ENCODE data around the gene LRRC61.
A peak's percentile ranks its signal among the peaks of the same experiment; 100 is the strongest.

The LRRC61 gene

GRCh38 chr7:150338166-150338829 lies 15.1 kb downstream of the LRRC61 start:
- Mint-ChIP-seq H3K36me3 (ENCODE audit: low read depth) (no peaks in the 10 kb centered on the region), H3K4me1 (peaks cover 49% of the 10 kb centered on the region), H3K27me3 (ENCODE audit: low read depth, poor library complexity) (peaks cover 64% of the 10 kb centered on the region), H3K4me3 (no peak overlapping the region), H3K9me3 (peaks cover 3% of the 10 kb centered on the region), H3K27ac (no peak overlapping the region)
- TF ChIP-seq CTCF (IDR thresholded peaks at IDR 0.05), result no peak
- DNase-seq, result no peak

GRCh38 chr7:150339409-150339809 lies 16.3 kb downstream of the LRRC61 start:
- no peak for DNase-seq
- no peaks in the 10 kb centered on the region for H3K36me3 Mint-ChIP-seq (ENCODE audit: low read depth)
- H3K27ac Mint-ChIP-seq, result no peak overlapping the region
- peaks cover 13% of the 10 kb centered on the region for H3K9me3 Mint-ChIP-seq
- H3K4me1 Mint-ChIP-seq, result peaks cover 49% of the 10 kb centered on the region
- TF ChIP-seq CTCF (IDR thresholded peaks at IDR 0.05), result no peak
- peak overlapping the region; percentile 47 for H3K4me3 Mint-ChIP-seq
- peaks cover 71% of the 10 kb centered on the region for H3K27me3 Mint-ChIP-seq (ENCODE audit: low read depth, poor library complexity)

GRCh38 chr7:150340024-150340749 lies 17.0 kb downstream of the LRRC61 start:
- DNase-seq, result peak; percentile 53
- no peak overlapping the region for H3K27ac Mint-ChIP-seq
- H3K9me3 Mint-ChIP-seq, result peaks cover 19% of the 10 kb centered on the region
- TF ChIP-seq CTCF (IDR thresholded peaks at IDR 0.05), result no peak
- H3K4me1 Mint-ChIP-seq, result peaks cover 47% of the 10 kb centered on the region
- no peaks in the 10 kb centered on the region for H3K36me3 Mint-ChIP-seq (ENCODE audit: low read depth)
- peak overlapping the region; percentile 47 for H3K4me3 Mint-ChIP-seq
- H3K27me3 Mint-ChIP-seq (ENCODE audit: low read depth, poor library complexity), result peaks cover 73% of the 10 kb centered on the region

GRCh38 chr7:150340875-150341262 lies 17.7 kb downstream of the LRRC61 start:
- no peak overlapping the region for H3K27ac Mint-ChIP-seq
- peaks cover 19% of the 10 kb centered on the region for H3K9me3 Mint-ChIP-seq
- peaks cover 77% of the 10 kb centered on the region for H3K27me3 Mint-ChIP-seq (ENCODE audit: low read depth, poor library complexity)
- no peak for DNase-seq
- peak overlapping the region; percentile 82 for H3K4me3 Mint-ChIP-seq
- TF ChIP-seq CTCF (IDR thresholded peaks at IDR 0.05), result no peak
- H3K36me3 Mint-ChIP-seq (ENCODE audit: low read depth), result no peaks in the 10 kb centered on the region
- H3K4me1 Mint-ChIP-seq, result peaks cover 40% of the 10 kb centered on the region

GRCh38 chr7:150341263-150342120 lies 18.3 kb downstream of the LRRC61 start, which contains the start of gene RARRES2:
TSS of gene RARRES2 (minus strand) at chr7:150341629. CDS start at chr7:150340609, 1,020 bp downstream.
- Mint-ChIP-seq H3K4me1 (peaks cover 40% of the 10 kb centered on the region), H3K27ac (no peak within 1 kb of the TSS), H3K4me3 (peak within 1 kb of the TSS; percentile 82), H3K9me3 (peaks cover 23% of the 10 kb centered on the region), H3K36me3 (ENCODE audit: low read depth) (no peaks in the 10 kb centered on the region), H3K27me3 (ENCODE audit: low read depth, poor library complexity) (peaks cover 78% of the 10 kb centered on the region)
- peak; percentile 75 for DNase-seq
- no peak for TF ChIP-seq CTCF (IDR thresholded peaks at IDR 0.05)
